ENCODE results near the gene SLAMF1.
"Not testable (repeated sequence)": the region's sequence is repeated elsewhere in the genome, so short reads cannot be mapped to it uniquely, and the experiment has no call there.

SLAMF1 gene

GRCh38 chr1:160607672-160608032, 39.2 kb downstream of the SLAMF1 start:
- Histone ChIP-seq H3K9ac (ENCODE audit: low read depth, low read length) (no peak overlapping the region), H3K27me3 (ENCODE audit: insufficient read depth, low read length) (no peaks in the 10 kb centered on the region), H3K27ac (ENCODE audit: low read depth, low read length) (no peak overlapping the region), H3K9me3 (ENCODE audit: insufficient read depth, low read depth, low read length) (0 out of 2 replicates have a peak, but pooled peaks cover 3% of the 10 kb centered on the region), H3K36me3 (ENCODE audit: insufficient read depth, low read length) (no peaks in the 10 kb centered on the region), H3K4me1 (ENCODE audit: insufficient read depth, low read length) (no peaks in the 10 kb centered on the region), H3K4me3 (ENCODE audit: low read length) (no peak overlapping the region)
- WGBS: 95% methylated on average over 1 of the region's 1 CpG

DNA sequence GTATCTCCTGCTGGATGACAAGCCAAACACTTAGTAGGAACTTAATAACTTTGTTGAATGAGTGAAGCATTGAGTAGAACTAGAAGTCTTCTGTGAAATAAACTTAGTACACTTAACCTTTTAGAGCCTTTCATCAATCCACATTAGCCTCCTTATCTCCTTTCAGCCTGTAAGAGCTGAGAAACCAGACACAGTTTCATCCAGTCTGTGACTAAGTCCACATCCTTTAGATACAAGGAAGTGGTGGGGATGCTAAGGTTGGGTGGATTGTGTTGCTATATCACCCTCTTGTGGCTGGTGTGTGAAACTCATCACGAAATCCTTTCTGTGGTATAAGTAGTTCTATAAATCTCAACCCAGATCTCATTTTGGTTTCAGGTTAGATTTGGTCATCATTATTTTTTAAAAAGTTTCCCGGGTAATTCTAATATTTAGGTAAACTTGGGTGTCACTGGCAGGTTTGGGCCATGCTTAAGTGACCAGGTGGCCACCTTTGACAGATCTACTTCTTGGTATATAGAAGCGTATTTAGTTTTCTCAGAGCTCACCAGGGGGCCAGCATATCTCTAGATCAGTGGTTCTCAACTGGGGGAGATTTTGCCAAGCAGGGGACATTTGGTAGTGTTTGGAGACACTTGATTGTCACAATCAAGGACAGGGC, 39.7 kb downstream of the SLAMF1 start:
- Histone ChIP-seq H3K9ac (ENCODE audit: low read depth, low read length) (no peak overlapping the region), H3K4me3 (ENCODE audit: low read length) (no peak overlapping the region), H3K4me1 (ENCODE audit: insufficient read depth, low read length) (no peaks in the 10 kb centered on the region), H3K27ac (ENCODE audit: low read depth, low read length) (no peak overlapping the region), H3K36me3 (ENCODE audit: insufficient read depth, low read length) (no peaks in the 10 kb centered on the region), H3K9me3 (ENCODE audit: insufficient read depth, low read depth, low read length) (0 out of 2 replicates have a peak, but pooled peaks cover 3% of the 10 kb centered on the region), H3K27me3 (ENCODE audit: insufficient read depth, low read length) (no peaks in the 10 kb centered on the region)
- 39% methylated on average over 3 of the region's 3 CpGs for WGBS

- 100% methylated on average over 1 of the region's 1 CpG for WGBS
- H3K4me1 ChIP-seq (ENCODE audit: insufficient read depth, low read length): no peaks in the 10 kb centered on the region
- H3K27me3 ChIP-seq (ENCODE audit: insufficient read depth, low read length): no peaks in the 10 kb centered on the region
- no peak overlapping the region for H3K9ac ChIP-seq (ENCODE audit: low read depth, low read length)
- H3K9me3 ChIP-seq (ENCODE audit: insufficient read depth, low read depth, low read length): peaks cover 5% of the 10 kb centered on the region; the same call in 1 of the 2 replicates
- H3K4me3 ChIP-seq (ENCODE audit: low read length): no peak overlapping the region
- H3K36me3 ChIP-seq (ENCODE audit: insufficient read depth, low read length): no peaks in the 10 kb centered on the region
- H3K27ac ChIP-seq (ENCODE audit: low read depth, low read length): no peak overlapping the region
These were observed 40.2 kb downstream of the SLAMF1 start for GRCh38 chr1:160606611-160607010.

- WGBS: 92% methylated on average over 4 of the region's 4 CpGs
- no peaks in the 10 kb centered on the region for H3K4me1 ChIP-seq (ENCODE audit: insufficient read depth, low read length)
- H3K36me3 ChIP-seq (ENCODE audit: insufficient read depth, low read length): no peaks in the 10 kb centered on the region
- H3K27ac ChIP-seq (ENCODE audit: low read depth, low read length): no peak overlapping the region
- peaks cover 10% of the 10 kb centered on the region for H3K9me3 ChIP-seq (ENCODE audit: insufficient read depth, low read depth, low read length)
- no peak overlapping the region for H3K4me3 ChIP-seq (ENCODE audit: low read length)
- no peaks in the 10 kb centered on the region for H3K27me3 ChIP-seq (ENCODE audit: insufficient read depth, low read length)
- H3K9ac ChIP-seq (ENCODE audit: low read depth, low read length): no peak overlapping the region
These were observed 40.9 kb downstream of the SLAMF1 start for GRCh38 chr1:160605792-160606479.

DNA sequence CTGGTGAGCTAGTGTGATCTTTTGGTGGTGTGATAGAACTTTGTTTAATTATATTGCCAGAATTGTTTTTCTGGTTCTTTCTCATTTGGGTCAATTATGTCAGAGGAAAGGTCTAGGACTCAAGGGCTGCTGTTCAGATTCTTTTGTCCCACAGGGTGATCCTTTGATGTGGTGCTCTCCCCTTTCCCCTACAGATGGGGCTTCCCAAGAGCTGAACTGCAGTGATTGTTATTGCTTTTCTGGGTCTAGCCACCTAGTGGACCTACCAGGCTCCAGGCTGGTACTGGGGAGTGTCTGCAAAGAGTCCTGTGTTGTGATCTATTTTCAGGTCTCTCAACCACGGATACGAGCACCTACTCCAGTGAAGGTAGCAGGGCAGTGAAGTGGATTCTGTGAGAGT, 41.6 kb downstream of the SLAMF1 start:
- no peaks in the 10 kb centered on the region for H3K27me3 ChIP-seq (ENCODE audit: insufficient read depth, low read length)
- 95% methylated on average over 2 of the region's 2 CpGs for WGBS
- H3K4me3 ChIP-seq (ENCODE audit: low read length): no peak overlapping the region
- H3K9me3 ChIP-seq (ENCODE audit: insufficient read depth, low read depth, low read length): peaks cover 16% of the 10 kb centered on the region
- H3K36me3 ChIP-seq (ENCODE audit: insufficient read depth, low read length): no peaks in the 10 kb centered on the region
- no peaks in the 10 kb centered on the region for H3K4me1 ChIP-seq (ENCODE audit: insufficient read depth, low read length)
- H3K27ac ChIP-seq (ENCODE audit: low read depth, low read length): no peak overlapping the region
- no peak overlapping the region for H3K9ac ChIP-seq (ENCODE audit: low read depth, low read length)

DNA sequence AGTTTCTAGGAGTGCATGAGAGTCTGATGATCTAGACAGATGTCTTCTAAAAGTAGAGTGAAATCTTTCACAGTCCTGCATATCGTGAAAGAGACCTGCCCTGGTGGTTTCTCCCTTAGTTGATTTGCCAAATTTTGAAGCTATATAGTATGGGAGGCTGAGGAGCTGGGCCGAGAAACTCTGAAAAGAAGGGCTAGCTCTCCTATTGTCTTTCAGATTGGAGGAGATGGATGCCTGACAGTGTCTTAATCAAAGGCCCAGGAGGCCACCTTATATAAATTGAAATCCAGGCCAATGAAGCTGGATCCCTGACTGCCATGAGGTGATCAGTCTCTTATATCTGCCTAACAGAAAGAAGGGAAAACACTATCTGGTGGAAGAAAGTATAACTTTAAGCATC, 49.1 kb downstream of the SLAMF1 start:
- H3K36me3 ChIP-seq (ENCODE audit: insufficient read depth, low read length): no peaks in the 10 kb centered on the region
- H3K9me3 ChIP-seq (ENCODE audit: insufficient read depth, low read depth, low read length): peaks cover 13% of the 10 kb centered on the region
- no peak overlapping the region for H3K27ac ChIP-seq (ENCODE audit: low read depth, low read length)
- H3K9ac ChIP-seq (ENCODE audit: low read depth, low read length): no peak overlapping the region
- 64% methylated on average over 2 of the region's 2 CpGs for WGBS
- H3K4me1 ChIP-seq (ENCODE audit: insufficient read depth, low read length): no peaks in the 10 kb centered on the region
- no peak overlapping the region for H3K4me3 ChIP-seq (ENCODE audit: low read length)
- no peaks in the 10 kb centered on the region for H3K27me3 ChIP-seq (ENCODE audit: insufficient read depth, low read length)

DNA sequence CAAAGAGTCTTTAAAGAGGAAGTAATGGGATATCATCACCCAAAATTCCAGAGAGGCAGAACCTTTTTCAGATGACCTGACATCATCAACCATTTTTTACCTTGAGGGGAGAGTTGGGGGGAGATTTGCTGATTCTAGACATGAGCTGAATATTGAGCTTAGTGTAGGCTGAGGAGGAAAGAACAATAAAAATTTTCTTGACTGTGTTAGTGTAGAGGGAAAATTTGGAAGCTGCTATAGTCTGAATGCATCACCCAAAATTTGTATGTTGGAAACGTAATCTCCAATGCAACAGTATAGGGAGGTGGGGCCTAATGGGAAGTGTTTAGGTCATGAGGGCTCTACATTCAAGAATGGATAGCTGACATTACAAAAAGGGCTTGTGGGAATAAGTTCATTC, 49.8 kb downstream of the SLAMF1 start:
- no peak overlapping the region for H3K27ac ChIP-seq (ENCODE audit: low read depth, low read length)
- no peaks in the 10 kb centered on the region for H3K36me3 ChIP-seq (ENCODE audit: insufficient read depth, low read length)
- peaks cover 13% of the 10 kb centered on the region for H3K9me3 ChIP-seq (ENCODE audit: insufficient read depth, low read depth, low read length)
- no peaks in the 10 kb centered on the region for H3K27me3 ChIP-seq (ENCODE audit: insufficient read depth, low read length)
- WGBS: 96% methylated on average over 1 of the region's 1 CpG
- H3K9ac ChIP-seq (ENCODE audit: low read depth, low read length): no peak overlapping the region
- no peak overlapping the region for H3K4me3 ChIP-seq (ENCODE audit: low read length)
- no peaks in the 10 kb centered on the region for H3K4me1 ChIP-seq (ENCODE audit: insufficient read depth, low read length)

GRCh38 chr1:160590488-160590887, 56.4 kb downstream of the SLAMF1 start:
- Histone ChIP-seq H3K27ac (ENCODE audit: low read depth, low read length) (no peak overlapping the region), H3K9ac (ENCODE audit: low read depth, low read length) (no peak overlapping the region), H3K4me3 (ENCODE audit: low read length) (no peak overlapping the region), H3K27me3 (ENCODE audit: insufficient read depth, low read length) (no peaks in the 10 kb centered on the region), H3K4me1 (ENCODE audit: insufficient read depth, low read length) (no peaks in the 10 kb centered on the region), H3K36me3 (ENCODE audit: insufficient read depth, low read length) (no peaks in the 10 kb centered on the region), H3K9me3 (ENCODE audit: insufficient read depth, low read depth, low read length) (no peaks in the 10 kb centered on the region)
- 91% methylated on average over 1 of the region's 1 CpG for WGBS

DNA sequence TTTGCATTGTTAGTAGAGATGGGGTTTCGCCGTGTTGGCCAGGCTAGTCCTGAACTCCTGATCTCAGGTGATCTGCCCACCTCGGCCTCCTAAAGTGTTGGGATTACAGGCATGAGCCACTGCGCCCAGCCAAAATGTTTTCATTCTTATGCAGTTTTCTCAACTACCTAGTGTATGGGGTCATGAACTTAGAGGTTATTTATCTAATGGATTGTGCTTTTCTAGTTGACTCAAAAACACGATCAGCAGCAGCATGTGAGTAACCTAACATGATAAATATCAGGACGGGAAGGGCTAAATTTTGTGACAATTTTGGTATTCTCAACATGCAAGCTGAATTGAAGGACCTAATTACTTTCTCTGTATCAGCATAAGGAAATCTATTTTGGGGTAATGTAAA, 58.4 kb downstream of the SLAMF1 start:
- Histone ChIP-seq H3K4me1 (ENCODE audit: insufficient read depth, low read length) (no peaks in the 10 kb centered on the region), H3K4me3 (ENCODE audit: low read length) (no peak overlapping the region), H3K9me3 (ENCODE audit: insufficient read depth, low read depth, low read length) (no peaks in the 10 kb centered on the region), H3K27me3 (ENCODE audit: insufficient read depth, low read length) (no peaks in the 10 kb centered on the region), H3K27ac (ENCODE audit: low read depth, low read length) (no peak overlapping the region), H3K36me3 (ENCODE audit: insufficient read depth, low read length) (no peaks in the 10 kb centered on the region), H3K9ac (ENCODE audit: low read depth, low read length) (no peak overlapping the region)
- 91% methylated on average over 6 of the region's 6 CpGs for WGBS

DNA sequence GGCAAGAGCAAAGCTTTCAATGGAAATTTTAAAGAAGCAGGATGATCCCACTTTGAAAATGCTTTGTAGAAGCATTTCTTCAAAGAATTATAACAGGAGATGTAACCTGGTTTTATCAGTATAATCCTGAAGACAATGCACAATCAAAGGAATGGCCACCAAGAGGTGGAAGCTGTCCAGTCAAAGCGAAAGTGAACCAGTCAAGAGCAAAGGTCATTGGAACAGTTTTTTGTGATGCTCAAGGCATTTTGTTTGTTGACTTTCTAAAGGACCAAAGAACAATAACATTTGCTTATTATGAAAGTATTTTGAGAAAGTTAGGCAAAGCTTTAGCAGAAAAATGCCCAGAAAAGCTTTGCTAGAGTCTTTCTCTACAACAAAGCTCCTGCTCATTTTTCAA, 62.1 kb downstream of the SLAMF1 start:
- Histone ChIP-seq H3K9ac (ENCODE audit: low read depth, low read length) (no peak overlapping the region), H3K4me1 (ENCODE audit: insufficient read depth, low read length) (no peaks in the 10 kb centered on the region), H3K27me3 (ENCODE audit: insufficient read depth, low read length) (no peaks in the 10 kb centered on the region), H3K36me3 (ENCODE audit: insufficient read depth, low read length) (no peaks in the 10 kb centered on the region), H3K9me3 (ENCODE audit: insufficient read depth, low read depth, low read length) (no peaks in the 10 kb centered on the region), H3K27ac (ENCODE audit: low read depth, low read length) (no peak overlapping the region), H3K4me3 (ENCODE audit: low read length) (no peak overlapping the region)
- WGBS: 94% methylated on average over 1 of the region's 1 CpG

- WGBS: 100% methylated on average over 2 of the region's 2 CpGs
- H3K27me3 ChIP-seq (ENCODE audit: insufficient read depth, low read length); H3K9ac ChIP-seq (ENCODE audit: low read depth, low read length); H3K36me3 ChIP-seq (ENCODE audit: insufficient read depth, low read length); H3K4me3 ChIP-seq (ENCODE audit: low read length); H3K4me1 ChIP-seq (ENCODE audit: insufficient read depth, low read length); H3K9me3 ChIP-seq (ENCODE audit: insufficient read depth, low read depth, low read length); H3K27ac ChIP-seq (ENCODE audit: low read depth, low read length): not testable (repeated sequence)
These were observed 63.9 kb downstream of the SLAMF1 start for GRCh38 chr1:160582976-160583375.

Data from HUES64 (cell line).